HG03460 (cell line): ENCODE data around the gene JADE2.
"Not testable (repeated sequence)": the region's sequence is repeated elsewhere in the genome, so short reads cannot be mapped to it uniquely, and the experiment has no call there.

Source experiments
- ATAC-seq: cut with Tn5 transposase; IDR thresholded peaks from one replicate; pipeline ENCODE4 v1.9.1; 2021; ENCODE audit not compliant: unreplicated experiment

JADE2 gene

GRCh38 chr5:134524826-134525682 lies at the start of gene JADE2:
Gene JADE2, plus strand, starts transcription at chr5:134525670. Its CDS starts 10,188 bp downstream, at chr5:134535858.
- ATAC-seq = peak; percentile 34

DNA sequence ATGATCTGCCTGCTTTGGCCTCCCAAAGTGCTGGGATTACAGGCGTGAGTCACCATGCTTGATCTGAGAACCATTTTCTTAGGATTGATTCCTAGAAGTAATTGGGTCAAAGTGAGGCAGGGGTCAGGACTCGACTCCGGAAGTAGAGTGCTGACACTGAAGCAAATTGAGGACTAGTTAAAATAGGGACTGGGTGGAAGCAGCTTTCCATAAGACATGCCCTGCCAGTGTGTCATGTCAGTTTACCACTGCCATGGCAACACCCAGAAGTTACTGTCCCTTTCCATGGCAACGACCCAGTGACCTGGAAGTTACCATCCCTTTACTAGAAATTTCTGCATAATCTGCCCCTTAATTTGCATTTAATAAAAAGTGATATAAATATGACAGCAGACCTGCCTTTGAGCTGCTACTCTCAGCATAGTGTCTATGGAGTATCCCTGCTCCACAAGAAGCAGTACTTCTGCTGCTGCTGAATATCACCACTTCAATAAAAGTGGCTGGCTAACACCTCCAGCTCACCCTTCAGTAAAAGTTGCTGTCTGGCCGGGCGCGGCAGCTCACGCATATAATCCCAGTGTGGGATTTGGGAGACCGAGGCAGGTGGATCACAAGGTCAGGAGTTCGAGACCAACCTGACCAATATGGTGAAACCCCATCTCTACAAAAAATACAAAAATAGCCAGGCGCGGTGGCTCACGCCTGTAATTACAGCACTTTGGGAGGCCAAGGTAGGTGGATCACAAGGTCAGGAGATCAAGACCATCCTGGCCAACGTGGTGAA lies 47.8 kb upstream of the JADE2 start:
- ATAC-seq = no peak

- no peak for ATAC-seq
These were observed 45.6 kb upstream of the JADE2 start for GRCh38 chr5:134479839-134480238.

DNA sequence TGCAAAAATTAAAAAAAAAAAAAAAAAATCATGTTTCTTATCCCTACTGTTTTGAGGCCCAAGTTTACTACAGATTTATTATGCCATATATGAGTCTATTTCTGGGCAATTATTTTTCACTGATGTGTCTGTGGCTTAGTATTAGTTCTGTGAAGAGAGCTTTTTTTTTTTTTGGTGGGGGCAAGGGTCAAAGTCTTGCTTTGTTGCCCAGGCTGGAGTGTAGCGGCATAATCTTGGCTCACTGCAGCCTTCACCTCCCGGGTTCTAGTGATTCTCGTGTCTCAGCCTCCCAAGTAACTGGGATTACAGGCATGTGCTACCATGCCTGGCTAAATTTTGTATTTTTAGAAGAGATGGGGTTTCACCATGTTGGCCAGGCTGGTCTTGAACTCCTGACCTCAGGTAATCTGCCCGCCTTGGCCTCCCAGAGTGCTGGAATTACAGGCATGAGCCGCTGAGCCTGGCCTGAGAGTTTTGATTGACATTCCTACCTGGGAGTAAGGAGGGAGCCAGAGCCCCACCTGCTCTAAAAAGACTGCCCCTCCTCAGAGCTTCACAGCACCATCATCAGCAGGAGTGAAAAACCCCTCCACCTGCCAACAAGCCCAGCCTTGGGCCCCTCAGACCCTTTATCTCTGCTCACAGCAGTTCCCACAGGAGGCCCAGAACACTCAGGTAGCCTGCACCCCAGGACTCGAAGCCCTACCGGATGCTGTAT lies 36.1 kb upstream of the JADE2 start:
- ATAC-seq = no peak

- no peak for ATAC-seq
These were observed 35.1 kb upstream of the JADE2 start for GRCh38 chr5:134490255-134490924.

DNA sequence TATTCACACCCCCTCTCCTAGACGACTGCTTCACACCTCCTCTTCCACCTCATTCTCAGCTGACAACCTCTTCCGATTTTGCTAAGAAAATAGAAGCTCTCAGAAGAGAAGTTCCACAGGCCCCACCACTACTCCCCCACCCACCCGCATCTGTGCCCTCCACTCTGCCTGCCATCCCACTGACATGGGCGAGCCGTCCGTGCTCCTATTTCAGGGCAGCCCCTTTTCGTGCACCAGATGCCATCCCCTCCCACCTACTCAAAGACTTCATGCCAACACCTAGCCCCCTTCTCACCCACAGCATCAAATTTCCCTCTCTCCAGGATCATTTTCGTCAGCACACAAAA lies 34.6 kb upstream of the JADE2 start:
- no peak for ATAC-seq

GRCh38 chr5:134491841-134492442 lies 33.5 kb upstream of the JADE2 start:
- ATAC-seq = no peak

GRCh38 chr5:134492568-134492967 lies 32.9 kb upstream of the JADE2 start:
- no peak for ATAC-seq

GRCh38 chr5:134493461-134494055 lies 31.9 kb upstream of the JADE2 start:
- ATAC-seq = no peak

GRCh38 chr5:134494780-134495179 lies 30.7 kb upstream of the JADE2 start:
- ATAC-seq = no peak

DNA sequence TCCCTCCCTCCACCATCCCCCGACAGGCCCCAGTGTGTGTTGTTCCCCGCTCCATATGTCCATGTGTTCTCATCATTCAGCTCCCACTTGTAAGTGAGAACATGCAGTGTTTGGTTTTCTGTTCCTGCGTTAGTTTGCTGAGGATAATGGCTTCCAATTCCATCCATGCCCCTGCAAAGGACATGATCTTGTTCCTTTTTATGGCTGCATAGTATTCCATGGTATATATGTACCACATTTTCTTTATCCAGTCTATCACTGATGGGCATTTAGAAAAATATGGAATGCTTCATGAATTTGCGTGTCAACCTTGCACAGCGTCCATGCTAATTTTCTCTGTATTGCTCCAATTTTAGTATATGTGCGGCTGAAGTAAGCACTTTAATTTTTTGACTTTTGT lies 25.6 kb upstream of the JADE2 start:
- ATAC-seq = not testable (repeated sequence)

GRCh38 chr5:134500699-134501430 lies 24.6 kb upstream of the JADE2 start:
- no peak for ATAC-seq

GRCh38 chr5:134502259-134502658 lies 23.2 kb upstream of the JADE2 start:
- ATAC-seq = no peak

DNA sequence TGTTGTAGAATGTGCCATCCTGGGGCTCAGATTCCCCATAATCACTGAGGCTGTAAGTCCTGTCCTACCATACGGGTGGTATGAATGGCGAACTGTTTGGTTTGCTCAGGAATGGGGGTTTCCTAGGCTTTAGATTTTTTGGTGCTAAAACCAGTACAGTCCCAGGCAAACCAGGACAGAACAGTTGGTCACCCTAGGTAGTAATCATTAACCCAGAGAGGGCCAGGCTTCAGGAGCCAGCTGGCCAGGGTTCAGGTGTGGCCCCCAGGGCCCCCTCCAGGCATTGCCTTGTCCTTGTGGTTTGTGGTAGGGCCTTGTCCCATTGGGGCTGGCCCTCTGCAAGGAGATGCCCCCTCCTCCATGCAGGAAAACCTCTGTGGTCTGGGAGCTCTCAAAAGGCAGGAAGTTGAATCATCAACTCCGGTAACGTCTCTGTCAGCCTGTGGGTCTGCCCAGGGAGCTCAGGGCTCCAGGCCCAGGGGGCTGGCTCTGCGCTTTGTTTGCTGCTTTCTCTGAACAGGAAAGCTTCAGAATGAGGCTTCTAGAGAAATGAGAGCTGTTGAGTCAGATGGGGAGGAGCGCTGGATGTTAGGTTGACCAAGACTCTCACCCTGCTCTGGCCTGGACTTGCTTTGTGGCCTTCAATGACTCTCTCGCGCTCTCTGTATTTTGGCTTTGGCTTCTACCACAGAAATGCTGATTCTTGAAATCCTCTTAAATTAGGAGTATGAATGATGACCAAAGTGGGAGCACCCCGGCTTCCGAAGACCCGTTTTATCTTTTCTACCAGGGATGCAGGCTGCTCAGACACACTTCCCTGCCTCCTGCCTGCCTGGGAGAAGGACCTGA lies 22.2 kb upstream of the JADE2 start:
- ATAC-seq = peak; percentile 83

DNA sequence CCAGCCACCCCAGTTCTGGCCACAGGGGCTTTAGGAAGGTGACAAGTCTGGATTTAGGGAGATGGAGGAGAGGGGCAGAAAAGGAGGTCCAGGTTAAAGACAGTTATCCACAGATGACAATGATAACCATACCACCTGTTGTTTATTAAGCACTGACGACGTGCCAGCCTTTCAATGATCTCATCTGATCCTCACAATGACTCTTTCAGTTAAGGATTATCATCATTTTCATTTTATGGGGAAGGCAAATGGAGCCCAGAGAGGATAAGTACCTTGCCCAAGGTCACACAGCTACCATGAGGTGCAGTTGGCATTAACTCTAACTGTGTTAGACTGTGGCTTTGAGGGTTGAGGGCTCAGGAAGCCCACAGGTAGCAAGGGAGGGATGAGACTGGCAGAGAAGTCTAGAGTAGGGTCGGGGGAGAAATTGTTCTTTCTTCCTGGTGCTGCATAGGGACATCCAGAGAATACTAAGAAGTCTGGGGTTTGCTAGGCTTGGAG lies 21.5 kb upstream of the JADE2 start:
- no peak for ATAC-seq

- ATAC-seq = no peak
These were observed 20.7 kb upstream of the JADE2 start for GRCh38 chr5:134504629-134505300.

DNA sequence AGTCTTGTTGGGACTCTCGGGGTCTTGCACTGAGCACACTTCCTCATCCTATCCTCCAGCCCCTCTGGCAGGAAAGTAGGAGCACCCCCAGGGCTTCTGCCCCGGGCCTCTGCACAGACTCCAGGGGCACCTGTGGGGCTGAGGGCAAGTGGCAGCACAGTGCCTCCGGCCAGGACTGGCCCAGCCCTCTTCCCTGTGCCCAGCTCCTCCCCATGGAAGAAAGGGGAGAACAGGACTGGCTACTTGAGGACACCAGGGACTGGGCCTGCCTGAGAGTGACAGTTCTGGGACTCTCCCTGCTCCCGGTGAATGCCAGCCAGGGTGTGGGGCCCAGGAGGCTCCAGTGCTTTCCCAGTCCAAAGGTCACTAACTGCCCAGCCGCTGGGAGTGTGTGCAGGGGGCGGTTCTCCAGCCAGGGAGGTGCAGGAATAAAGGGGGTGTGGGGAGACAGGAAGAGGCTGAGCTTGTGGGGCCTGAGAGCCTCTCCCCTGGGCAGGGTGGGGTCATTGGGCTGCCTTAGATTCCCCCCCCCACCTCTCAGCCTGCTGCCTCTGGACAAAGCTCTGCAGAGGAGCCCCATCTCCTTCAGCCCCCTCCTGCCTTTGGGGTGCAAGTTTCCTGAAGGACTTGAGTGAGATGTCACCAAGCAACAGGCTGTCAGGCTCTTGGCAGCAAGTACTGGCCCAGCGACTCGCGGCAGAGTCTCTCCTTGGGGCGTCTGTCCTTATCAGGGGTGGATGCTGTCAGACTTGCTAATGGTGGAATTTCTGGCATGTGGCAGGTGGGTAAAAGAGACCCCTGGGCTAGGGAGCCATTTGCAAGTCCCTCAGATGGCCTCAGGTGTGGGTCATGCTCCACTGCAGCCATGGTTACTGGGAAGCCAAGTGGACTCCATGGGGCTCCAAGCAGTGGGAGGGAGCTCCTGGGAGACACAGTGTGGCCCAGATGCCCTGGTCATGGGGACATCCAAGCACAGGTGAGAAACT lies 19.1 kb upstream of the JADE2 start:
- no peak for ATAC-seq
